Measurements from ENCODE around the gene DMRT3. TPM values are rescaled to one million over a fixed set of nuclear protein-coding genes. Genes with fewer than 3 reads are reported as not detected.
A peak's percentile ranks its signal among the peaks of the same experiment; 100 is the strongest.
"Not testable (repeated sequence)": the region's sequence is repeated elsewhere in the genome, so short reads cannot be mapped to it uniquely, and the experiment has no call there.

The DMRT3 gene
- total RNA-seq, 3 donors from 2014 or later (not counting 1 experiment from before 2014, with no cell fraction given): not detected

GRCh38 chr9:998299-999110, 22.1 kb downstream of the DMRT3 start:
- TF ChIP-seq CTCF (IDR thresholded peaks at IDR 0.05): peak; percentile 59
- H3K36me3 Mint-ChIP-seq; H3K4me1 ChIP-seq (ENCODE audit: control insufficient read depth, insufficient read depth, low read length); H3K4me3 Mint-ChIP-seq; H3K27me3 ChIP-seq (ENCODE audit: control insufficient read depth, insufficient read depth, low read length); H3K27ac ChIP-seq (ENCODE audit: low read length); H3K9me3 ChIP-seq (ENCODE audit: control insufficient read depth, insufficient read depth, low read length); intact Hi-C loops (cut with micrococcal nuclease); H3K27ac Mint-ChIP-seq; H3K4me1 Mint-ChIP-seq; ATAC-seq; H3K36me3 ChIP-seq (ENCODE audit: control insufficient read depth, insufficient read depth, low read length); H3K4me3 ChIP-seq (ENCODE audit: low read length); H3K27me3 Mint-ChIP-seq (ENCODE audit: low read depth in 2 of 2); H3K9me3 Mint-ChIP-seq: not testable (repeated sequence)
- WGBS (ENCODE audit: insufficient coverage): 91% methylated on average over 14 of the region's 55 CpGs
- DNase-seq: peak in 1 of 2 donors; percentile 16

GRCh38 chr9:1001838-1002237, 25.4 kb downstream of the DMRT3 start:
- DNase-seq: no peak
- H3K4me1 Mint-ChIP-seq: peaks cover 5 to 14% of the 10 kb centered on the region in 2 donors
- H3K27me3 Mint-ChIP-seq (ENCODE audit: low read depth in 2 of 2): peaks cover 2 to 21% of the 10 kb centered on the region in 2 donors
- H3K27ac Mint-ChIP-seq: no peak overlapping the region
- Histone ChIP-seq H3K36me3 (ENCODE audit: control insufficient read depth, insufficient read depth, low read length) (no peaks in the 10 kb centered on the region), H3K27me3 (ENCODE audit: control insufficient read depth, insufficient read depth, low read length) (no peaks in the 10 kb centered on the region), H3K27ac (ENCODE audit: low read length) (no peak overlapping the region), H3K4me1 (ENCODE audit: control insufficient read depth, insufficient read depth, low read length) (peaks cover 7% of the 10 kb centered on the region), H3K4me3 (ENCODE audit: low read length) (no peak overlapping the region), H3K9me3 (ENCODE audit: control insufficient read depth, insufficient read depth, low read length) (peaks cover 5% of the 10 kb centered on the region)
- TF ChIP-seq CTCF (IDR thresholded peaks at IDR 0.05): no peak
- H3K4me3 Mint-ChIP-seq: no peak overlapping the region
- intact Hi-C loops (cut with micrococcal nuclease): no loop called here
- 96% methylated on average over 4 of the region's 4 CpGs for WGBS (ENCODE audit: insufficient coverage)
- no peaks in the 10 kb centered on the region for H3K36me3 Mint-ChIP-seq
- ATAC-seq: no peak
- H3K9me3 Mint-ChIP-seq: no peaks in the 10 kb centered on the region

- Mint-ChIP-seq H3K9me3 (no peaks in the 10 kb centered on the region), H3K27me3 (ENCODE audit: low read depth in 2 of 2) (peaks cover 2 to 21% of the 10 kb centered on the region in 2 donors), H3K27ac (no peak overlapping the region), H3K4me1 (peaks cover 5 to 14% of the 10 kb centered on the region in 2 donors), H3K36me3 (no peaks in the 10 kb centered on the region), H3K4me3 (no peak overlapping the region)
- intact Hi-C loops (cut with micrococcal nuclease): no loop called here
- Histone ChIP-seq H3K36me3 (ENCODE audit: control insufficient read depth, insufficient read depth, low read length) (no peaks in the 10 kb centered on the region), H3K9me3 (ENCODE audit: control insufficient read depth, insufficient read depth, low read length) (peaks cover 5% of the 10 kb centered on the region), H3K27ac (ENCODE audit: low read length) (no peak overlapping the region), H3K27me3 (ENCODE audit: control insufficient read depth, insufficient read depth, low read length) (no peaks in the 10 kb centered on the region), H3K4me3 (ENCODE audit: low read length) (no peak overlapping the region), H3K4me1 (ENCODE audit: control insufficient read depth, insufficient read depth, low read length) (peaks cover 7% of the 10 kb centered on the region)
- WGBS (ENCODE audit: insufficient coverage): 90% methylated on average over 2 of the region's 2 CpGs
- DNase-seq (no peak), ATAC-seq (no peak)
- TF ChIP-seq CTCF (IDR thresholded peaks at IDR 0.05): no peak
Observed at GRCh38 chr9:1002678-1003077, 26.2 kb downstream of the DMRT3 start.
